ENCODE measurements around the gene SMIM23. TPM values are rescaled to one million over a fixed set of nuclear protein-coding genes. Genes with fewer than 3 reads are reported as not detected.

Gene SMIM23
- not detected for total RNA-seq

DNA sequence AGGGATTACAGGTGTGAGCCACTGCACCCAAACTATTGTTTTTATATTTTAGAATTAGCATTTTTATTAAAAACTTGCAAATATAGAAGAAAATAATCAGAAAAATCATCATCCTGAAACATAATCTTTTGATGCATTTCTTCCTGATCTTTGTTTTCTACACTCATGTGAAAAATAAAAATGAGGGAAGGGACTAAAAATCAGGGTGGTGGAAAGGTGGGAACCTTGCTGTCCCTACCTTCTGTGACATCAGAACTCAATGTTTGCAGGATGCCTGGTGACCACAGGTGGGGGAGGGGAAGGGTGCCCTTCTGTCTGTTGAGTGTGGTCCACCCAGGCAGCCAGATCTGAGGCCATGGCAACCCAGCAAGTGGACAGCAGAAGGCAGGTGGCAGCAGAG is at the start of gene SMIM23:
Gene SMIM23 (plus strand): TSS at position 301 of the 400 bp plus-strand sequence. CDS start 55 bp downstream, at position 356.
- no peak within 1 kb of the TSS for H3K4me3 Mint-ChIP-seq
- CTCF ChIA-PET: no interaction called here
- no peaks in the 10 kb centered on the region for H3K9me3 Mint-ChIP-seq (ENCODE audit: insufficient read depth)

DNA sequence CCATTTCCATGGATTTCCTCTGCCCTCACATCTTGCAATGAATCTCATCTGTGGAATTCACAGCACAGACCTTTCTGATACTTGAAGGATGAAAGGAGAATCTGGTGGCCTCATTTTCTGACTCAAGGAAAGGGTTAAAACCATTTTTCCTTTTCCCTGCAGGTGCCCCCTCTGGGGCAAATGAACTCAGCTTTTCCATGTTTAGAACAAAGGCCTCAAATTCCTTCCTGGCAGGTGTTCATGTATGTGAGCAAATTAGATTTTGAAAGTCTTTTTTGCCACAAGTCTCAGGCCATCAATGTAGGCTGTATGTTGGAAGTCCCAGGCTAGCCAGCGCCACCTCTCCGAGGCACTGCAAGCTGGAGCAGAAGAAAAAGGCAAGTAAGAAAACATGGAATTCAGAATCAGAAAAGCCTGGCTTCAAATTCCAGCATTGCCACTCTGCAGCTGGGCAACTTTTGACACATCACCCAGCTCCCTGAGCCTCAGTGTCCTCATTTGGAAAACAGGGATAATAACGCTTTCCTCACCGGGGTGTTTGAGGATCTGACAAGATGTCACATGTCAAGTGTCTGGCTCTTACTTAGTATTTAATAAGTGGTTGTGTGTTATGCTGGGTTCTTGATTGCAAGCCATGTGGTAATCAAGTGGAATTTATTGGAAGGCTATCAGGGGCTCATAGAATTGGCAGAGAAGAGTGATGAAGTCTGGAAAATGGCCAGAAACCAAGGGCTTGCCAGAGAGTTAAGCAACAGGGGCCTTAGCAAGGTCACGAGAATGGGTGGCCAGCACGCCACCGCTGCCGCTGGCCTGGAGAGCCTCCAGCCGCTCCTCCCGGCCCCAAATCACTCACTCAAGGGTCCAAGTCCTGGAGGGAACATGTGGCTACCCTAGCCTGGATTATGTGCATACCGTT is 48.4 kb upstream of the SMIM23 start:
- ChIA-PET POLR2A (no interaction called here), CTCF (no interaction called here)
- Mint-ChIP-seq H3K36me3 (ENCODE audit: low read depth) (no peaks in the 10 kb centered on the region), H3K4me3 (no peak overlapping the region), H3K4me1 (ENCODE audit: low read depth) (no peaks in the 10 kb centered on the region), H3K9me3 (ENCODE audit: insufficient read depth) (no peaks in the 10 kb centered on the region), H3K27ac (no peak overlapping the region), H3K27me3 (ENCODE audit: low read depth) (no peaks in the 10 kb centered on the region)
- DNase-seq: no peak
- ATAC-seq: no peak

More for the DNA sequence above, at the start of gene SMIM23:
- peaks cover 9% of the 10 kb centered on the region for H3K27me3 Mint-ChIP-seq (ENCODE audit: low read depth)
- H3K4me1 Mint-ChIP-seq (ENCODE audit: low read depth): no peaks in the 10 kb centered on the region
- no peak for ATAC-seq
- H3K27ac Mint-ChIP-seq: no peak within 1 kb of the TSS
- POLR2A ChIA-PET: no interaction called here
- H3K36me3 Mint-ChIP-seq (ENCODE audit: low read depth): no peaks in the 10 kb centered on the region
- no peak for DNase-seq

DNA sequence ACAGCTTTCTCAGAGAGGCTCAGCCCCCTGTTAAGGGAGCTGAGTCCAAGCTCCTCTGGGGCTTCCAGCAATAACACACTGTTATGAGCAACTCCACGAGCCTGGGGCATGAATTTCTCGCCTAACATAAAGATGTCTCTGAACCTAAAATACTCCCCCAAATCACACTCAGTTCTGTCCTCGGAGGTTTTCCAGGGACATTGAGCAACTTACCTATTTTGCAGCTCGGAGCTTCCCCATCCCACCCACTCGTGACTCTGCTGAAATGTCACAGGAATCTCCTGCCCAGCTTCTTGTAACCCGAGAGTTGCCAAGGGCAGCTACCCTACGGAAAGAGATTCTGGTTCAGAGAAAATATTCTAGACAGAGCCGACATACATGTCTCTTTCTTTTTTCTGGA is 47.1 kb upstream of the SMIM23 start:
- no peaks in the 10 kb centered on the region for H3K27me3 Mint-ChIP-seq (ENCODE audit: low read depth)
- ChIA-PET POLR2A (no interaction called here), CTCF (no interaction called here)
- H3K4me3 Mint-ChIP-seq: no peak overlapping the region
- no peak for ATAC-seq
- H3K36me3 Mint-ChIP-seq (ENCODE audit: low read depth): no peaks in the 10 kb centered on the region
- H3K4me1 Mint-ChIP-seq (ENCODE audit: low read depth): no peaks in the 10 kb centered on the region
- no peaks in the 10 kb centered on the region for H3K9me3 Mint-ChIP-seq (ENCODE audit: insufficient read depth)
- DNase-seq: no peak
- no peak overlapping the region for H3K27ac Mint-ChIP-seq

DNA sequence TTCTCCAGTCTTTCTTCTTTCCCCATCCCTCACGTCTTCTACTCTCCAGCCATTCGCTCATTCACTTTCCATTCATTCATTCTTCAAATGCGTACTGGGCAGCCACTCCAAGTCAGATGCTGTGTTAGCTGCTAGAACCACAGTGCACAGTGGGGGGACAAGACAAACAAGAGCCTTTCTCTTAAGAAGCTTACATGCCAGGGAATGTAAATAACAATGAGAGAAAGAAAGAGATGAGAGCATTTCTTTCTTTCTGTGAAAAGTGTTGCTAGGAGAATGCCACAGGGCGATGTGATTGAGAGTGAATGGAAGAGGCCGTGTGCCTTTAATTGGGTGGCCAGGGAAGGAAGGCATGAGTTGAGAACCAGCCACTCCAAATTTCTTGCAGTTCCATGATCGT is 46.3 kb upstream of the SMIM23 start:
- Mint-ChIP-seq H3K27me3 (ENCODE audit: low read depth) (no peaks in the 10 kb centered on the region), H3K4me1 (ENCODE audit: low read depth) (no peaks in the 10 kb centered on the region), H3K27ac (no peak overlapping the region), H3K4me3 (no peak overlapping the region), H3K9me3 (ENCODE audit: insufficient read depth) (no peaks in the 10 kb centered on the region), H3K36me3 (ENCODE audit: low read depth) (no peaks in the 10 kb centered on the region)
- POLR2A ChIA-PET: no interaction called here
- DNase-seq (no peak), ATAC-seq (no peak)
- CTCF ChIA-PET: no interaction called here

DNA sequence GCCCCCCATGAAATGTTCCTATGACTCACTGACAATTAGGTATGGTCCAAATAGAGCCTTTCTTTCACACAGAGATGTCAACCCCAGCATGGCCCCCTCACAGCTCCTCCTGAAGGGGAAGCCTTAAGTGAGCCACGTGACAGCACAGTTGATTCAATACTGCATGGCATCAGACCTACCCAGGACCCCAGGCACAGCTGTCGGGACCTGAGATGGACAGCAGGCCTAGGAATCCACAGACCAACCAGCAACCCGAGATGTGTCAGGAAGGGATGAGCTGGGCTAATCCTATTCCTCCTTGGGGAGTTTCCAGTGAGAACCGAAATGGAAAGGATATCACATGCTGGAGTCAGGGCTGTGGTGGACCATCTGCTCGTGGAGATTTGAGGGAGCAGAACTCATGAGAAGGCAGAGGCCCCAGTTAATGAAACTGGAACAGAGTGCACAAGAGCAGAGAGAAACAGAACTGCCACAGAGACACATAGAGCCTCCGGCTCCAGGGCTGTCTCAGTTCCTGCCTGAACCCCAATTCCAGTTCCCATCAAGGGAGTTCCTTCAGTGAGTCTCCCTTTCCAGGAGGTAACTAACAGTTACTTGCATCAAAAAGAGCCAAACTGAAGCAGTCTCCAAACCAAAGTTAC is 42.1 kb upstream of the SMIM23 start:
- Mint-ChIP-seq H3K27ac (no peak overlapping the region), H3K9me3 (ENCODE audit: insufficient read depth) (no peaks in the 10 kb centered on the region), H3K4me1 (ENCODE audit: low read depth) (no peaks in the 10 kb centered on the region), H3K4me3 (no peak overlapping the region), H3K27me3 (ENCODE audit: low read depth) (peaks cover 3% of the 10 kb centered on the region), H3K36me3 (ENCODE audit: low read depth) (no peaks in the 10 kb centered on the region)
- ChIA-PET POLR2A (no interaction called here), CTCF (no interaction called here)
- ATAC-seq (no peak), DNase-seq (no peak)

DNA sequence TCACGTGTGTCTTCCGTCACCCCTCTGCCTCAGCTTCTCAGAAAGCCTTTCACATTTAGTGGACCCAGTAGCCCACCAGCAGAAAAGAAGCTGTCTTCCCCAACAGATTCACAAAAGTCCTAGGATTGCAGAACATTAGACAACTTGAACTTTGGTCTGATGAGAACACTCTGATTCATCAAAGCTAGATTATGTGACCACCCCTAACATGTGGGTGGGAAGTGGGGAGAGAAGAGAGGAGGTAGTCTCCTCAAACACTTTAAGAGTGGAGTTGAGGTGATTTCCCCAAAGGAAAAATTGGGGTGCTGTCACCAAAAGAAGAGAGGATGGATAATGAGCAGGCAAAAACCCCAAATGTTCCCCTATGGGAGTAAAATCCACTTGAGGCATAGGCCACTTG is 41.4 kb upstream of the SMIM23 start:
- ATAC-seq: no peak
- Mint-ChIP-seq H3K27ac (no peak overlapping the region), H3K27me3 (ENCODE audit: low read depth) (peaks cover 5% of the 10 kb centered on the region), H3K9me3 (ENCODE audit: insufficient read depth) (no peaks in the 10 kb centered on the region), H3K36me3 (ENCODE audit: low read depth) (no peaks in the 10 kb centered on the region), H3K4me3 (no peak overlapping the region), H3K4me1 (ENCODE audit: low read depth) (no peaks in the 10 kb centered on the region)
- no peak for DNase-seq
- POLR2A ChIA-PET: no interaction called here
- CTCF ChIA-PET: interaction anchor here (1.8 kb wide), 1 partner anchor 325 kb away, joined by 4 read pairs; the partner anchor contains the start of gene FGF18

DNA sequence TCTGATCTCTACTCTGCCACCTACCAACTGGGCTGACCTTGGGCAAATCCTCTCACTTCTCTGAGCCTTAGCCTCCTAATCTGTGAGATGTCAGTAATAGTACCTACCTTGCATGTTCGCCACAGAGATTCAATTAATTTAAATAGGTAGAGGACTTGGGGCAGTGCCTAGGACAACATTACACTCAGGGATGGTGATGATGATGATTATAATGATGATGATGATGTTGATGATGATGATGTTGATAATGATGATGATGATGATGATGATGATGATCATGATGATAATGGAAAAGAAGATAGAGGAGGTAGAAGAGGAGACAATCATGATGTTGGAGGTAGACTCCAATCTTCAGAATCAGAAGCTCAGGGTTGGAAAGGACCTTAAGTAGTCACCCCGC is 40.7 kb upstream of the SMIM23 start:
- Mint-ChIP-seq H3K27me3 (ENCODE audit: low read depth) (peaks cover 5% of the 10 kb centered on the region), H3K36me3 (ENCODE audit: low read depth) (no peaks in the 10 kb centered on the region), H3K9me3 (ENCODE audit: insufficient read depth) (no peaks in the 10 kb centered on the region), H3K27ac (no peak overlapping the region), H3K4me1 (ENCODE audit: low read depth) (no peaks in the 10 kb centered on the region), H3K4me3 (no peak overlapping the region)
- no peak for DNase-seq
- ATAC-seq: no peak
- CTCF ChIA-PET: interaction anchor here (1.8 kb wide), 1 partner anchor 326 kb away, joined by 4 read pairs; the partner anchor contains the start of gene FGF18
- POLR2A ChIA-PET: no interaction called here

DNA sequence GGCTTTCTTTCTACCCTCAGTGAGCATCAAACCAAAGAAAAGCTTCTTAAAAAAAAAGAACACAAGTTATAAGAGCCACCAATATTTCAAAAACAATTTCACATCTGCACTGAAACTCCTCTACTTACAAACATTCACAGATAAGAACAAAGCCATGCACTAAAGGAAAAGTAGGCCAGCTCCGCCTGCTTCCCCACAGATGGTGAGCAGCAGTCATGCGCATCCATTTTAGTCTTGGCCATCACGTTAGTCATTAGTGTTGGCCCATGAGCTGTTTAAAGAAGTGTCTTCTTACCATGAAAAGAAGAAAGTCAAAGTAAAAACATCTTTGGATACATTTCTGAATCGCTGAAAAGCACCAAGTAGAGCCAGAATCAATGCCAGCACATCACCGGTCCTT is 40.0 kb upstream of the SMIM23 start:
- Mint-ChIP-seq H3K27me3 (ENCODE audit: low read depth) (peaks cover 5% of the 10 kb centered on the region), H3K27ac (no peak overlapping the region), H3K36me3 (ENCODE audit: low read depth) (no peaks in the 10 kb centered on the region), H3K4me1 (ENCODE audit: low read depth) (no peaks in the 10 kb centered on the region), H3K9me3 (ENCODE audit: insufficient read depth) (no peaks in the 10 kb centered on the region), H3K4me3 (no peak overlapping the region)
- ChIA-PET CTCF (interaction anchor here (1.8 kb wide), 1 partner anchor 326 kb away, joined by 4 read pairs; the partner anchor contains the start of gene FGF18), POLR2A (interaction anchor here (0.6 kb wide), 1 partner anchor 546 kb away, joined by 8 read pairs; no protein-coding TSS in a partner anchor)
- ATAC-seq (no peak), DNase-seq (no peak)

DNA sequence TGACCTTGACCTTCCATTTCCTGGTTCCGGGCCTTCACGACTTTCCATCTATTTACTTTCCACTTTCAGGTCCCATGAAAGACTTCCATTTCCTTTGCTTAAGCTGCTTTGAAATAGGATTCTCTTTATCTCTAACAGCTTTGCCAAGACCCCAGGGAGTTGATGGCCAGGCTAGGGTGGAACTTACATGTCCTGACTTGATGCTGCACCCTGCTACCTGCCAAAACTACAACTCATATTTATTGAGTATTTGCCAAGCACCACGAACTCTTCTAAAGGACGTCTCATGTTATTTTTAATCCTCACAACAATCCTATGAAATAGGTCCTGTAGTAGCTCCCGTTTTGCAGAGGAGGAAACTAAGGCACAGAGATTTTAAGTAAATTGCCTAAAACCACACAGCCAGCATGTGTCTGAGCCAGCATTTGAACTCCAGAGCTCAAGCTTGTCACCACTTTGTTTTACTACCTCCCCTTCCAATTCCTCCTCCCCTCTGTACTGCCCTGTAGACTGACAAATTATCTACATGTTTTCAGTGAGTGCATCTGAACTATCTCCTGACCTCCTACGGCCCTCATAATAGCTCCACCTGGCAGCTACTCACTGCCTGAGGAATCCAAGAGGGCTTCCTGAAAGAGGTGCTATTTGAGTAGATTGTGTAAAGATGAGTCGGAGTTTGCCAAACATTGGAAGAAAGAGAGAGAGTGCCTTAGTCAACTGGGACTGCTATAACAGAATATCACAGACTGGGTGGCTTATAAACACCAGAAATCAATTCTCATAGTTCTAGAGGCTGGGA is 38.4 kb upstream of the SMIM23 start:
- CTCF ChIA-PET: no interaction called here
- Mint-ChIP-seq H3K4me3 (no peak overlapping the region), H3K27me3 (ENCODE audit: low read depth) (peaks cover 5% of the 10 kb centered on the region), H3K27ac (no peak overlapping the region), H3K36me3 (ENCODE audit: low read depth) (no peaks in the 10 kb centered on the region), H3K9me3 (ENCODE audit: insufficient read depth) (no peaks in the 10 kb centered on the region), H3K4me1 (ENCODE audit: low read depth) (no peaks in the 10 kb centered on the region)
- ATAC-seq (no peak), DNase-seq (no peak)
- POLR2A ChIA-PET: no interaction called here

DNA sequence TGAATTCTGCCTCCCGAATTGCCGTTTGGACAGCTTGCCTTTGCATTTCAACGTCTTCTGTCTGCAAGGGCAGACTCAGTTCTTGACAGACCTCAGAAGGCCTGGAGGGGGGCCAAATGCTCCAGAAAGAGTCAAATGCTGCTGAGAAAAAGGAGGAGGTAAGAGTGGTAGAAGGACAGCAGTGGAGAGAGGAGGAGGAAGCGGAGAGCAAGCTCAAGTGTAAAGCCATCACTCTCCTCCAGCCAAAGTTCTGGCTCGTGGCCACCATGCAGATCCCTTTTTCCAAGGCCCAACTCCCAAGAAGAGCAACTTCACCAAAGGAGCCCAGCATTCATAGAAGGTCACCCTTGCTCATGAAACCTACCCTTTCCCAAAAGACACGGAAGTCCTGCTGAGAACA is 36.9 kb upstream of the SMIM23 start:
- ATAC-seq: no peak
- H3K4me3 Mint-ChIP-seq: no peak overlapping the region
- no peaks in the 10 kb centered on the region for H3K9me3 Mint-ChIP-seq (ENCODE audit: insufficient read depth)
- no peaks in the 10 kb centered on the region for H3K4me1 Mint-ChIP-seq (ENCODE audit: low read depth)
- no peaks in the 10 kb centered on the region for H3K36me3 Mint-ChIP-seq (ENCODE audit: low read depth)
- DNase-seq: no peak
- ChIA-PET CTCF (no interaction called here), POLR2A (no interaction called here)
- no peak overlapping the region for H3K27ac Mint-ChIP-seq
- H3K27me3 Mint-ChIP-seq (ENCODE audit: low read depth): peaks cover 5% of the 10 kb centered on the region

DNA sequence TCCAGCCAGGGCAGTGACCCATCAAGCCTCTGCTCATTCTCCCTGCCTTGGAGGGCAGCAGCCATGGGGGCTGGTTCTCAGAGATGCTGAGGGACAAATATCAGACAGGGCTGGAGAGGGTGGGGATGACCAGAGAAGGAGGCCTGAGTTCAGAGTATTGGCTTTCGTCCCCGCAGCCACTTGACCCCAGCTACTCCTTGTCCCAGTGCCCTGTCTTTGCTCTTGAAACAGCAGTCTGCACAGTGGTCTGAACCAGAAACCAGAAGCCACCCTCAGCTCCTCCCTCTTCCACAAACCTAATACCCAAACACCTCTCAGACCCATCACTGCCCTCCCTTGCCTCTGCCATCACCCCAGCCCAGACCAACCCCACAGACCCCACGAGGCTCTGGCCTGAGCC is 36.3 kb upstream of the SMIM23 start:
- ChIA-PET POLR2A (no interaction called here), CTCF (no interaction called here)
- Mint-ChIP-seq H3K27ac (no peak overlapping the region), H3K9me3 (ENCODE audit: insufficient read depth) (no peaks in the 10 kb centered on the region), H3K4me3 (no peak overlapping the region), H3K36me3 (ENCODE audit: low read depth) (no peaks in the 10 kb centered on the region), H3K4me1 (ENCODE audit: low read depth) (no peaks in the 10 kb centered on the region), H3K27me3 (ENCODE audit: low read depth) (peaks cover 5% of the 10 kb centered on the region)
- no peak for DNase-seq
- ATAC-seq: no peak

DNA sequence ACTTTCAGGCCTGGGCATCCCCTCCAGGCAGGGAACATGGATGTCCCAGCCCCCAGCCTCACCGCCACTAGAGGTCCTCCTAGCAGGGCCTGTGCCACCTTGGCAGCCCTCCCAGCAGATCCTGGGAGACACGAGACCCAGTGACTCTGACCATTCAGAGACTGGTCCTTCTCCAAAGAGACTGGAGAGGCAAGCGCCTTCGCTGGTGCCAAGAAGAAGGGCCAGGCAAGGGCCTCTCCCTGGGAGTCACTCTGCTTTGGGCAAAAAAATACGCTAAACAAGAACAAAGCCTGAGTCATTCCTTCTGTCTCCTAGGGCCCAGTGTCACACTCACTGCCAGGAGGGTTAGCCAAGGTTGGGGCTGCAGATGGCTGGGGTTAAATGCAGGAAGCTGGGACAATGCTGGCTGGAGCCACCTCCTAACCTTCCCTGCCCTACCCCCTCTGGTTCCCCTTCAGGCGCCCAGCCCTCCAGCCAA is 35.3 kb upstream of the SMIM23 start:
- CTCF ChIA-PET: no interaction called here
- POLR2A ChIA-PET: no interaction called here
- Mint-ChIP-seq H3K4me3 (no peak overlapping the region), H3K27ac (no peak overlapping the region), H3K27me3 (ENCODE audit: low read depth) (peaks cover 5% of the 10 kb centered on the region), H3K4me1 (ENCODE audit: low read depth) (no peaks in the 10 kb centered on the region), H3K36me3 (ENCODE audit: low read depth) (no peaks in the 10 kb centered on the region), H3K9me3 (ENCODE audit: insufficient read depth) (no peaks in the 10 kb centered on the region)
- ATAC-seq (no peak), DNase-seq (no peak)
